K562 (cell line): ENCODE data around the gene ATF5. TPM values are rescaled to one million over a fixed set of nuclear protein-coding genes. Genes with fewer than 3 reads are reported as not detected.

Experiments
- CUX1 ChIP-seq: fragments of 200-800 bp; sonication (Bioruptor generic); IDR thresholded peaks from 2 replicates; pipeline ENCODE4 v1.6.1; 2016; ENCODE audit warnings: missing genetic modification characterization, missing compliant biosample characterization
- JUND ChIP-seq, 2 experiments: IDR thresholded peaks; 2 replicates in 1 of 2; 3 replicates in 1 of 2; pipeline ENCODE4 v1.6.1; 2011; ENCODE audit warnings: borderline replicate concordance in 2 of 2, low read depth in 2 of 2, low read length in 2 of 2, improper control_type of control experiment in 1 of 2, missing biosample characterization in 1 of 2, missing genetic modification characterization in 1 of 2, missing genetic modification reagents in 1 of 2
- RFX7 ChIP-seq: fragments of 250-450 bp; sonication (Bioruptor Pico); IDR thresholded peaks from 2 replicates; pipeline ENCODE4 v1.5.1; 2021; ENCODE audit warnings: mild to moderate bottlenecking
- RREB1 ChIP-seq: fragments of 250-450 bp; sonication (Bioruptor Pico); IDR thresholded peaks from 2 replicates; pipeline ENCODE4 v1.4.0; 2020
- ZC3H11A ChIP-seq: IDR thresholded peaks from 2 replicates; pipeline ENCODE4 v1.6.1; 2012; ENCODE audit warnings: low read depth, low read length, improper control_type of control experiment
- ZNF384 ChIP-seq: IDR thresholded peaks from 2 replicates; pipeline ENCODE4 v1.6.1; 2012; ENCODE audit warnings: low read depth, low read length, improper control_type of control experiment
- polyA plus RNA-seq, 8 experiments: library from polyadenylated mRNA; depleted of rRNA in 4 of 8; stranded (reverse) in 5 of 8; unstranded in 3 of 8; fragments of >200 nt; fragmentation: Nextera tagmentation in 2 of 8; fragmentation: Illumina TruSeq in 1 of 8; extraction: Ambion mirVana in 2 of 8; extraction: Trizol in 1 of 8; gene quantifications; 2 replicates each; pipeline versions ENCODE4 v1.2.1 to v1.2.3, GENCODE V29; 2011 to 2014; ENCODE audit warnings: inconsistent platforms in 1 of 8, missing spikeins in 1 of 8
- total RNA-seq, 7 experiments: library from RNA; depleted of rRNA in 6 of 7; stranded (reverse); fragments of >200 nt in 6 of 7; fragmentation: Illumina TruSeq in 2 of 7; extraction: Trizol in 2 of 7; gene quantifications; 2 replicates each; pipeline versions ENCODE4 v1.2.1 to v1.2.3, GENCODE V29; 2011 to 2021; ENCODE audit warnings: low replicate concordance in 1 of 7
- TF ChIP-seq, protein P1 (sequence below): fragments of 450-650 bp; IDR thresholded peaks from 2 replicates; pipeline ENCODE4 v1.6.1; 2016; ENCODE audit warnings: low read depth

The ATF5 gene
- total and polyA plus RNA-seq, 9 of the 15 experiments (the other 6 are each of a cell fraction or from before 2014, with no cell fraction given) = 3.0 to 57.6 (median 11.1) TPM

- TF ChIP-seq, protein P1, sequence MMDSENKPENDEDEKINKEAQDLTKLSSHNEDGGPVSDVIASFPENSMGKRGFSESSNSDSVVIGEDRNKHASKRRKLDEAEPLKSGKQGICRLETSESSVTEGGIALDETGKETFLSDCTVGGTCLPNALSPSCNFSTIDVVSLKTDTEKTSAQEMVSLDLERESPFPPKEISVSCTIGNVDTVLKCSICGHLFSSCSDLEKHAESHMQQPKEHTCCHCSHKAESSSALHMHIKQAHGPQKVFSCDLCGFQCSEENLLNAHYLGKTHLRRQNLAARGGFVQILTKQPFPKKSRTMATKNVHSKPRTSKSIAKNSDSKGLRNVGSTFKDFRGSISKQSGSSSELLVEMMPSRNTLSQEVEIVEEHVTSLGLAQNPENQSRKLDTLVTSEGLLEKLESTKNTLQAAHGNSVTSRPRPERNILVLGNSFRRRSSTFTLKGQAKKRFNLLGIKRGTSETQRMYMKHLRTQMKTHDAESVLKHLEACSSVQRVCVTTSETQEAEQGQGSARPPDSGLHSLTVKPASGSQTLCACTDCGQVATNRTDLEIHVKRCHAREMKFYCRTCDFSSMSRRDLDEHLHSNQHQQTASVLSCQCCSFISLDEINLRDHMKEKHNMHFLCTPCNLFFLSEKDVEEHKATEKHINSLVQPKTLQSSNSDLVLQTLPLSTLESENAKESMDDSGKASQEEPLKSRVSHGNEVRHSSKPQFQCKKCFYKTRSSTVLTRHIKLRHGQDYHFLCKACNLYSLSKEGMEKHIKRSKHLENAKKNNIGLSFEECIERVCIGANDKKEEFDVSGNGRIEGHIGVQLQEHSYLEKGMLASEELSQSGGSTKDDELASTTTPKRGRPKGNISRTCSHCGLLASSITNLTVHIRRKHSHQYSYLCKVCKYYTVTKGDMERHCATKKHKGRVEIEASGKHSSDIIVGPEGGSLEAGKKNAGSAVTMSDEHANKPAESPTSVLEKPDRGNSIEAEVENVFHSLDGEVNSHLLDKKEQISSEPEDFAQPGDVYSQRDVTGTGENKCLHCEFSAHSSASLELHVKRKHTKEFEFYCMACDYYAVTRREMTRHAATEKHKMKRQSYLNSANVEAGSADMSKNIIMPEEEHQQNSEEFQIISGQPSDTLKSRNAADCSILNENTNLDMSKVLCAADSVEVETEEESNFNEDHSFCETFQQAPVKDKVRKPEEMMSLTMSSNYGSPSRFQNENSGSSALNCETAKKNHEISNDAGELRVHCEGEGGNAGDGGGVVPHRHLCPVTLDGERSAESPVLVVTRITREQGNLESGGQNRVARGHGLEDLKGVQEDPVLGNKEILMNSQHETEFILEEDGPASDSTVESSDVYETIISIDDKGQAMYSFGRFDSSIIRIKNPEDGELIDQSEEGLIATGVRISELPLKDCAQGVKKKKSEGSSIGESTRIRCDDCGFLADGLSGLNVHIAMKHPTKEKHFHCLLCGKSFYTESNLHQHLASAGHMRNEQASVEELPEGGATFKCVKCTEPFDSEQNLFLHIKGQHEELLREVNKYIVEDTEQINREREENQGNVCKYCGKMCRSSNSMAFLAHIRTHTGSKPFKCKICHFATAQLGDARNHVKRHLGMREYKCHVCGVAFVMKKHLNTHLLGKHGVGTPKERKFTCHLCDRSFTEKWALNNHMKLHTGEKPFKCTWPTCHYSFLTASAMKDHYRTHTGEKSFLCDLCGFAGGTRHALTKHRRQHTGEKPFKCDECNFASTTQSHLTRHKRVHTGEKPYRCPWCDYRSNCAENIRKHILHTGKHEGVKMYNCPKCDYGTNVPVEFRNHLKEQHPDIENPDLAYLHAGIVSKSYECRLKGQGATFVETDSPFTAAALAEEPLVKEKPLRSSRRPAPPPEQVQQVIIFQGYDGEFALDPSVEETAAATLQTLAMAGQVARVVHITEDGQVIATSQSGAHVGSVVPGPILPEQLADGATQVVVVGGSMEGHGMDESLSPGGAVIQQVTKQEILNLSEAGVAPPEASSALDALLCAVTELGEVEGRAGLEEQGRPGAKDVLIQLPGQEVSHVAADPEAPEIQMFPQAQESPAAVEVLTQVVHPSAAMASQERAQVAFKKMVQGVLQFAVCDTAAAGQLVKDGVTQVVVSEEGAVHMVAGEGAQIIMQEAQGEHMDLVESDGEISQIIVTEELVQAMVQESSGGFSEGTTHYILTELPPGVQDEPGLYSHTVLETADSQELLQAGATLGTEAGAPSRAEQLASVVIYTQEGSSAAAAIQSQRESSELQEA = peak; percentile 92
- TF ChIP-seq ZC3H11A = no peak
- TF ChIP-seq CUX1 (CRISPR knock-in tag) = no peak; the same call in 1 of the 2 replicates
- TF ChIP-seq RREB1 (CRISPR knock-in tag) = peak; percentile 81; the same call in 1 of the 2 replicates
- TF ChIP-seq ZNF384 = 0 out of 2 replicates have a peak, but pooled peaks have one; percentile 22
- no peak for TF ChIP-seq RFX7 (CRISPR knock-in tag)
- no peak for TF ChIP-seq JUND (IDR thresholded peaks at IDR 0.05; ENCODE audit: borderline replicate concordance, low read depth, low read length)
- TF ChIP-seq JUND (tag; IDR thresholded peaks at IDR 0.05; ENCODE audit: borderline replicate concordance, low read depth, low read length) = no peak
Measured at GRCh38 chr19:49929121-49929610, at the start of gene ATF5, which contains the start of gene NUP62 (continued).
